GM21723 (cell line): ENCODE measurements around the gene MAN1C1.

Experiments
- ATAC-seq: cut with Tn5 transposase; IDR thresholded peaks from one replicate; pipeline ENCODE4 v1.9.1; 2021; ENCODE audit warnings: mild to moderate bottlenecking, moderate library complexity; ENCODE audit not compliant: unreplicated experiment

MAN1C1 gene

DNA sequence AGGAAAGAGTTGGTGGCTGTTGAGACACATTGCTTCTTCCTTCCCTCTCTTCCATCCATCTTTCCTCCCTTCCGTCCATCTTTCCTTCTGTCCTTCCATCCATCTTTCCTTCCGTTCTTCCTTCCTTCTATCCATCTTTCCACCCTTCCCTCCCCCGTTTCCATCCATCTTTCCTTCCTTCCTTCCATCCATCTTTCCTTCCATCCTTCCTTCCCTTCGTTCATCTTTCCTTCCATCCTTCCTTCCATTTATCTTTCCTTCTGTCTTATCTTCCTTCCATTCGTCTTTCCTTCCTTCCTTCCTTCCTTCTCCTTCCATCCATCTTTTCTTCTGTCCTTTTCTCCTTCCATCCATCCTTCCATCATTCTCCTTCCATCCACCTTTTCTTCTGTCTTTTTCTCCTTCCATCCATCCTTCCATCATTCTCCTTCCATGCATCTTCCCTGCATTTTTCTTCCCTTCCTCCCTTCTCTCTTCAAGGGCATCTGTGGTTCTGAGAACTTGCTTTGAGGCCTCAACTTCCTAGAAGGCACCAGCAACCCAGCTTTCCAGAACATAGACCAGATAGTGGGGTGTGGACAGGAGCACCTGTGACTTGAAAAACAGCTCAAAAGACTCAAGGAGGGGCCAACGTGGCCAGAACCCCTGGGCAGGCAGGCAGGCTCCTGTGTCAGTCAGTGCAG, 134.5 kb downstream of the MAN1C1 start:
- ATAC-seq, result no peak

DNA sequence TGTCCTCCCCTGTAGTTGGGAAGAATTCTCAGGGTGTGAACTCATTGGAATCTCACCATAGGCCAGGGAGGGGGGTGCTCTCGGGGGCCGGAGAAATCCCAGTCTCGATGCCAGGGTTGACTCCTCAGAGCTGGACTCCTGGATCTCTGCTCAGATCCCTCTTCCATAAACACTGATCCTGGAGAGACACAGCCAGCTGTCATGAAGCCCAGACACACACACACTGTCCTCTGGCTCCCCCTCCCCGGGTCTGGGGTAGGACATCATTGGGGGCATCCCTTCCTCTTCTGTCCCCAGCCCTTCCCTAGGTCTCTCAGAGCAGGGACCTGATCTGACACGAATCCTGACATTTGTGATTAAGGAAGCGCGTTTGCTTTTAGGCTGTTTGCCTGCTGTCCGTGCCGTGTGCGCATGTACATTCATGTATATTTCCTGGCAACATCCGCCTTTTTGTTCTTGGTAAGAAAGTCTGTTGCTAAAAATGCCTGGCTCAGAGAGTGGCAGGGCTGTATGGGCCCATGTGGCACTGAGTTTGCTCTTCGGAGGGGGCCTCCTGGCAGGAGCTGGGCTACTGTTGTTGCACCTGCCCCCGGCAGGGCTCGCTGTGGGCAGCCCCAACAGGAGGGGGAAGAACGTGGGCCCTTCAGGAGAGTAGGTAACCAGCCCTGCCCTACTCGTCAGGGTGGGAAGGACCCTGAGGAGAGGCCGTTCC, 138.0 kb downstream of the MAN1C1 start:
- ATAC-seq, result no peak

DNA sequence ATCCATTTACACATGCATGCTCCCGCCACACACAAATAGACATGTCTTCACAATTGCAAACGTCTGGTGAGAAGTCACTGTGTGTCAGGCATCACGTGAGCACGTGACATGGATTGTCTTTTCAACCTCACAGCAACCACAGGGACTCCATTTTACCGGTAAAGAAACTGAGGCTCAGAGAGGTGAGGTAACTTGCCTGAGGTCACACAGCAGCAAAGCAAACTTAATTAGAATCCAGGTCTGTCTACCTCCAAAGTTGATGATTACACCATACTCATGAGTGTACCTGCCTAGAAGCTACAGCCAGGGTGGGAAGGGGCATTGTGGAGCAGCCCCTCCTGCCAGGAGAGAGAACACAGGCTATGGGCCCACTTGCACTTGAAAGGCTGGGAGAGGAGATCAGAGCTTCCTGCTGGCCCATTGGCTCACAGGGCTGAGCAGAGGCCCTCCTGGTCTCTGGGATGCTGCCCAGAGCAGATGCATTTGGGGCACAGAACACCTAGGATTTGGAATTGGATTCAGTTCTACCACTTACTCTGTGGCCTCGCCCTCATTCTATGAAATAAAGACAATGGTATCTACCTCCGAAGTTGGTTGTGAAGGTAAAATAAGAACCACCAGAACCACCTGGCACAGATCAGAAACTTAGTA, 139.0 kb downstream of the MAN1C1 start:
- no peak for ATAC-seq

DNA sequence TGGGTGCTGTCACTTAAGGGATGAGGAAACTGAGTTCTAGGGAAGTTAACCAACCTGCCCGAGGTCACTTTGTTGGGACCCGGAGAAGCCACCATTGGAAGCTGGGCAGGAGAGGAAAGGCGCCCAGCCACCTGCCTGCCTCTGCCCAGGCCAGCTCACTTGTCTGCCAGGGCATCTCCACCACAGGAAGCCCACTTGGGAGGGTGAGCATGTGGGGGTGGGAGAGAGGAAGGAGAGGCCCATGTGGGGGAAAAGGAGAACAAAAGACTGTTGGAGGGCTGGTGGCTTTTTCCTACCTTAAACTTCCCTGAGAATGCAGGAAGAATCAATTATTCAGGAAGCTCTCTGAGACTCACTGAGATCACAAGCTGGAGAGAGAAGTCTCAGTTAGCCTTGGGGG, 139.6 kb downstream of the MAN1C1 start:
- ATAC-seq, result no peak

DNA sequence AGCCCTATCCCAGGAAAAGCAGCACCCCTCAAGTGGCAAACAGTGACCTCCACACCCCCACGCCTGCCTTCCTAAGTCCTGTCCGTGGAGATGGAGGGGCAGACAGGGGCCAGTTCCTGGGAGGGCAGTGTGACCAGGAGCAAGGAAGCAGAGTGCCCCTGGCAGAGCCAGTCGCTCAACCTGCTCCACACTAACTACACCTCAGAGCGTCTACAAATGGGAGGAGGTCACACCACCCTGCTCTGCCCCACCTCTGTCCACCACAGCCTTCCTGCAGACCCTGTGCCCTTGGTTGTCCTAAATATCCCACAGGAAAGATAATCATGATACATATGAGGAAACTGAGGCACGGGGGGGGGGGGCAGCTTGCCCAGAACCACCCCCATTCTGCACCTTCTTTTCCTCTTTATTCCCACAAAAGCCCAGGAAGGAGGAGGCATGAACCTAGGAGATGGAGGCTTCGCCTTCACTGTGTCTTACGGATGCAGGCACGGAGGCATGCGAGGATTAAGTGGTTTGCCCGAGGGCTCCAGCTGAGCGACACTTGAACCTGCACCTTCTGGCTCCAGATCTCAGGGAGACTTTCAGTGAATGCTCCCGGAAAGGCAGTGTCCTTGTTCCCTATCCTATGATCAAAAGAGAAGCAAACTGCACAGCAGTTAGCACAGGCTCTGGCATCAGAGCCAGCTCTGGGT, 140.7 kb downstream of the MAN1C1 start:
- no peak for ATAC-seq

DNA sequence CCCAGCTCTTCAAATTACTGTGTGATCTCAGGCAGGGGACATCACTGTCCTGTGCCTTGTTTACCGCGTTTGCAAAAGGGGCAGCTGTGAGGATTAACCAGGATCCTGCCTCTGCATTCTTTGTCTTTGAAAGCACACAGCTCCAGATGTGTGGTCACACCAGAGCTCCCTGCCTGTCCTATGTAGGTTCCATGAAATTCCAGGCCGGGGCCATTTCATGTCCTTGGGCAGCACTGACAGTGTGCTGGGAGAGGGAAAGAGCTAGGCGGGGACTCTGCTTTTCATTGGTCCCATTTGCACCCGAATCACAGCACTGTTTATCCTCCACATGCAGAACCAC, 141.2 kb downstream of the MAN1C1 start:
- ATAC-seq, result no peak

DNA sequence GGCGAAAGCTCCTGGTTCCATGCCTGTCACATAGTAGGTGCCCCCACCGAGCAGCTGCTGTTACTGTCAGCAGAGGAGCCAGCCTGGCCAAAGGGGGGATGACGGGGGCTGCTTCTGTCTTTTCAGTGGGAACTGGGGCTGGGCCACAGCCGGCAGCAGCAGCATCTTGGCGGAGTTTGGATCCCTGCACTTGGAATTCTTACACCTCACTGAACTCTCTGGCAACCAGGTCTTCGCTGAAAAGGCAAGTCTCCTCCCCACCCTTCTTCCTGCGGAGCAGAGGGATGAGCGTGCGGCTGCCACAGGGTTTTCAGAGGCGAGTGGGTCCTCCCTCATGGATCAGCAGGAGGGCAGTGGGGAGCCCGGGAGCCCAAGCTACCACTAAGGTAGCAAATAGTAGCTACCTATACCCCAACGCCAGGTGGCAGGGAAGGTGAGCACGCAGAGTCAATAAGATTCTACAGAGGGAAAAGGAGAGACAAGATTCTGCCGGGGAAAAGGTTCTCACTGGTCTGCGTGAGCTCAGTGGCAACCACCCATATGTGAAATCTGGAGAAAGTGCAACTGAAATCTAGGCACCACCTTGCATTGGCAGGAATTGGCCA, 142.0 kb downstream of the MAN1C1 start:
- no peak for ATAC-seq

DNA sequence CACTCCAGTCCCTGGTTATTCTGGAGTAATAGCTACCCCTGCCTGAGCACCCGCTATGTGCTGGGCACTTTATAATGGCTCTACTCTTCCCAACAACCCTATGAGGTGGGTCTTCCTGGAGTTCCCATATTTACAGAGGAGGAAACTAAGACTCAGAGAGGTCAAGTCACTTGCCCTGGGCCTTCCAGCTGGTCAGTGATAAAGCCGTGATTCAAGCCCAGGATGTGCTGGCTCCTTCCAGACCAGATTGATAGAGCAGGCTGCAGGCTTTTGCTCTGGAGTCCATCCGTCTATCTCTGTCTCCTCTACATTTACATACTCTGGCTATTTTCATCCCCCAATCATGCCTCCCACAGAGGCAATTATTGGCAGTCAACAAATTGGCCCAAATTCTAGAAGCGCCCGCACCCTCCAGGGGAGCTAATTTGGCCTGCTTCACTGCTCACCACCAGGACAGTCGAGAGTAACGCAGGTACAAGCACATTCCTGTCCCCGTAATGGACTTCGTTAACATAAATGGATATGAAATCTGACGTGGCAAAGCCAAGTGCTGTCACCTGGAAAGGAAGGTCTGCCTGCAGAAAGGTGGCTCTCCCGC, 143.6 kb downstream of the MAN1C1 start:
- ATAC-seq, result no peak

DNA sequence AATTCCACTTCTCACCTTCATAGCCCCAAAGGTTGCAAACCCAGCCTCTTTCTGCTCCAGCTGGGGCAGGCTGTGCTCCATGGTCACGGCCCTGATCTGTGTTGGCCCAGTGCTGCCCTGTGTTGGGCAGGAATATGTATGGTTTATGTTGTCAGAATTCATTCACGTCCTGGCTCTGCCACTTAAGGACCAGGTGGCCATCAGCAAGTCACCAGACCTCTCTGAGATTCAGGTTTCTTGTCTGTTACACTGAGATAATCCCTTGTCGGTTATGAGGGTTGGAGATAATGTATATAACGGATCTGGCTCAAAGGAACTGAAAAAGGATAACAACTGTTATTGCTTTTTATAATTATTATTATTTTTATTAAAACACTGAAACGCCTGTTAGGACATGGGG, 144.3 kb downstream of the MAN1C1 start:
- no peak for ATAC-seq

DNA sequence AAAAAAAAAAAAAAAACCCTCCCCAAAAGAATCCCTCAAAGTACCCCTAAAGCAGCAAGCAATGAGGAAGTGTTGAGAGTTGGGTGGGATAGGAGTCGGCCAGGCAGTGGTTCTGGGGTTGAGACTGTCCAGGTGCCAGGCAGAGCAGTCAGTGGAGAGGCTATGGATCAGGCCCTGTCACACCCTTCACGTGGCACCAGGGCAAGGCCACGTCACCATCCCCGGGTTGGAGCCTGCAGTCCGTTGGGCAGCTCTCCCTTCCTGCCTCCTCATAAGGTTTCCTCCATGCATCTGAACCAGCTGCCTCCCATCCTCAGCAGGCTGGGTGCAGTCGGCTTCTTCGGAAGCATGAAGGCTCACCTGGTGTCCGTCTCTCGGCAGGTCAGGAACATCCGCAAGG, 146.9 kb downstream of the MAN1C1 start:
- ATAC-seq, result no peak

DNA sequence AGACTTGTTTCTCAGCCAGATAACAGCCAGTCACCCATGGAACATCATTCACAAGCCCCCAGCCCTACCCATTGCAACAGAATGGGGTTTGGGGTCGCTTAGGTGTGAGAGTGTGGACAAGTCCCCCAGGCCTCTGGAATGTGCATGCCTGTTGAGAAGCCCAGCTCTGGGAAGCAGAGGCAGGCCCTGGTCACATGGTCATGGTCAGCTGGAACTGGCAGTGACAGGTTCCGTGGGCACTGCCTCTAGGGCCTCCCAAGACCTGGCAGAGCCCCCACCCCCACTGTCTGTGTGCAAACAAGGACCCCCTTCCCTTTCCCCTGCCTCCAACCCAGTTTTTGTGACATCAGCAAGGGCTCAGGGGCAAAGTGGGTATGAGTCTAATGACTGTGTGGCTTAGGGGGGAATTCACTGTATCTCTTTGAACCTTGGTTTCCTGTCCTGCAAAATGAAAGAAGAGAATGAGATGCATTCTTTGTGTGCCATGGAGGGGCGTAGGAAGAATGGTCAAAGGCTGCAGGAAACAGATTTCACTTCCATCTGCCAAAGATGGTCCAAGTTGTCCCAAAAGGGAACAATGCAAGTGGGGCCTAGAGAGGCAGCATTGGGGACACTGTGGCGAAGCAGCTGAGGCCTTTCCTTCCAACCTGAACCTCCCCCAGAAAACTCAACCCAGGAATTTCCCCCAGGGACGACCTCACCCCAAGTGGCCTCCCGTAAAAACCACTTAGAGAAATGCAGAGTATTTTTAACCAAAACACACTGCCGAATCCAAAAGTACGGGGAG, 148.7 kb downstream of the MAN1C1 start:
- ATAC-seq, result no peak

DNA sequence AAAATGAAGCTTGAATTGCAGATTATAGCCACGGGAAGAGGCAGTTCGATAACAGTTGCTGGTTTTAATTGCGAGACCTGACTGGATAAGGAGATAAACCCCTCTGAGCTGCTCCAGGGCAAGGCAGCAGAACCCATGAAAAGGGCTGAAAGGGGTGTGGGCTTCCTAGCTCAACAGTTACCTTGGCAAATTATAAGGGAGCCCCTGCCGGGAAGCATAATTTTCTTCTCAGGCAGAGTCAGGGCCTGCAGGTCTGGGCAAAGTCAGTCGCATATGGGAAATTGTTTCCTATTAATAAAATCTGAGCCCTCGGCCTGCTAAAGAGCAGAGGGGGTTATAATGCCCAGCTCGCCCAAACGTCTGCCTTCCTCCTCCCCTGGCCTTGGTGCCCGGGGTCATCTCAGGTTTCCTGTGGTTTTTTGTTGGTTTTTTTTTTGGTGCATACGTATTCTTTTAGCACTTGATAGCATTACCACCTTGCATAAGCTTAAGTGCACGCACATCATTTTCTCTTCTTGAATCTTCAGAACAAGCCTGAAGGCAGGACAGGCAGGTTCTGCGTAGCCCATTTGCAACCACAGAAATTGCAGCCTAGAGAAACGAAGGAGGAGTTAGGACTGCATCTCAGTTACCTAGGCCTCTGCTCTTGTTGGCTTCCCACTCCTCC, 149.5 kb downstream of the MAN1C1 start:
- ATAC-seq, result no peak

DNA sequence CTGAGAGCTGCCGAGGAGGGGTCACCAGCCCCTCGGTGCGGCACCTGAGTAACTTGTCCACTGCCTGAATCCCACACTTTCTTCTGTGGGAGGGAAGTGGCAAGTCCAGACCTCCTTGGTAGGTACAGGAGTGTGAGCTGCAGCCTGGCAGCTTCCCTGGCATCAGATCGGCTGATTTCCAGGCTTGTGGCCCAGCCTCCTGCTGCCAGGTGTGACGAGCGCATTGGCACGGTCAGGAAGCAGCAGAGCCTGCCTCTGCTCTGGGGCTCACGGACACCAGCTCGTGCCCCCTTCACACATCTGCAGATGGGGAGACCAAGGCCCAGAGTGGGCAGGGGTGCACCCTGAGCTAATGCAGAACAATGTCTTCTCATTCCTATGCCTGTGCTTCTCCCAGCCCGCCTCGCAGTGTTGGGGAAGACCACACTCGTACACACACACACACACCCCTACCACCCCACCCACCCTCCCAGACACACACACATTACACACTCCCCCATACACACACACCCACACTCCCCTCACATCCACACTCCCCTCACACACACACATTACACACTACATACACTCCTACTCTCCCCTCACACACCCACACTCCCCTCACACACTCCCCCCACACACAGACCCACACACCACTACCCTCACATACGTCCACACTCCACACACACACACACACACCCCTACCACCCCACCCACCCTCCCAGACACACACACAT, 150.3 kb downstream of the MAN1C1 start:
- ATAC-seq, result no peak

DNA sequence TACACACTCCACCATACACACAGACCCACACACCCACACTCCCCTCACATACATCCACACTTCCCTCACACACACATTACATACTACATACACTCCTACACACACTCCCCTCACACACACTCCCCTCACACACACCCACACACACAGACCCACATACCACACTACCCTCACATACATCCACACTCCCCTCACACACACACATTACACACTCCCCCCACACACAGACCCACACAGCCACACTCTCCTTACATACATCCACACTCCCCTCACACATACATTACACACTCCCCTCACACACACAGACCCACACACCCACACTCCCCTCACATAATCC, 150.8 kb downstream of the MAN1C1 start:
- no peak for ATAC-seq

DNA sequence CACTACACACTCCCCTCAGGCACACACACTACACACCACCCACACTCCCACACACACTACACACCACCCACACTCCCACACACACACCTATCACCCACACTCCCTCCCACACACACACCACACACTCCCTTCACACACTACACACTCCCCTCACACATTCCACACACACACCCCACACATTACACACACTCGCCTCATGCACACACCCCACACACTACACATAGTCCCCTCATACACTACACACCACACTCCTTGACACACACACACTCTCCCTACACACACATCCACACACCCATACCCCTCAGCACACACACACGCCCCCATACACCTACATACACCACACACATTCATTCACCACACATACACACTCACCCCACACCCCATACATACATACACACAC, 152.4 kb downstream of the MAN1C1 start:
- no peak for ATAC-seq

DNA sequence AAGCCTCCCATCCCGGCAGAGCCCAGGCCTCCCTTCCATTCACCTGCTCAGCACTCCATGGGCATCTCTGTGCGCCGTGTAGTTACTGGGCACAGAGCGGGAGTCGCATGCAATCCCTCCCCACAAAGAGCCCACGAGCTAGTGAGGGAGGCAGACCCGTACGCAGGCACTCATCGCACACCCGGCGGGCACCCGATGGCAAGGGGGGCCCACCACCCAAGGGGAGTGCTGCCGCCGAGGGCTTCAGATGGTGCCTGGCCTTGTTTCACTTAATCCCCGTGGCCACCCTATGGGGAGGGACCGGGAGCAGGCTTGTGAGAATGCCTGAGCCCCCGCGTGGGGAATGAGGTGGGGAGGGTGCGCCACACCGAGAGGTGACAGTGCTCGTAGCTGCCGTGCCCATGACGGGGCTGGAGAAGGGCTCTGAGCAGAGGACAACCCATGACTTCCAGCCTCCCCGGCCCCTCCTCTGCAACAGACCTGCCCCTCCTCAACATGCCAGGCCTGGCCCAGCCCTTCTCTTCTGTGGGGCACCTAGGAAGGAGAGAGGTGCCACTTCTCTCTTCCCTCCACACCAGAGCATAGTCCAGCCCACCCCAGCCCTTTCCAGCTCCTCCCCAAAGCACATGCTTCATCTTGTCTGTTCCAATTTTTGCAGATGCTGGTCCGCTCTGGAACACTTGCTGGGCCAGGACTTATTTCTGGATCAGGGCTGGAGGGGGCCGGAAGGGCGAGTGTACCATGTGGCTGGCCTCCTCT, 153.2 kb downstream of the MAN1C1 start:
- ATAC-seq, result no peak

DNA sequence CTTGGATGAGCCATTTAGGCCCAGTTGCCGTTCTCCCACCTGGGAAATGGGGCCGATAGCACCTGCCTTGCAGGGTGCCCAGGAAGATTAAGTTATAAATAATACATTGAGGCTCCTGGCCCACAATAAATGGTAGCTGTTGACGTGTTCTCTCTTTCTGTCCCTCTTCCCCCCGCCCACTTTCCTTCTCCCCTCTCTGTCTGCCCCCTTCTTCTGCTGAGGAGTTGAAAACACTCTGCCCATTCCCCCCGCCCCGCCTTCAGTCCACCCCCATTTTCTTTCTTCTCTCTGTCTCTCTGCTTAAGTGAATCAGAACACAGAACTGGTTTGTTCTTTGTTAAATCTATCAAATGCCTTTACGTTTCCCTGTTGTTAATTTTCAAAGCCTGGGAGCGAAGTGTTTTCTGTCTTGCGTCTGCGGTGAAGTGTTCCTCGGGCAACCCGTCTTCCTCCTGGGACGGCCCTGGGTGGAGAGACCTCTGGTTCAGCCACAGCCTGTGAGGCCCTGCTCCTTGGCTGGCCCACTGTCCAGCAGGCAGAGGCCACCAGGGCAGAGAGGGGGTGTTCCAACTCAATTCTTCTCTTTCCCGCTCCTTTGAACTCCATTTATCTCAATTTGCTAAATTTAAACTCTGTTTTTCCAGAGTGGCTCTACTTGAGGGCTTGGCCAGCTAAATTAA, 154.1 kb downstream of the MAN1C1 start:
- ATAC-seq, result no peak
